ENCODE measurements around the gene FEZ2.

FEZ2 gene

GRCh38 chr2:36526226-36526625 lies 71.7 kb downstream of the FEZ2 start:
- DNase-seq, result no peak

- no peak for DNase-seq
Measured at GRCh38 chr2:36525245-36525644, 72.7 kb downstream of the FEZ2 start.

- no peak for DNase-seq
Measured at GRCh38 chr2:36523153-36523552, 74.8 kb downstream of the FEZ2 start.

- no peak for DNase-seq
Measured at GRCh38 chr2:36520431-36520830, 77.5 kb downstream of the FEZ2 start.

GRCh38 chr2:36516136-36516870 lies 81.7 kb downstream of the FEZ2 start:
- no peak for DNase-seq

- DNase-seq, result no peak
Measured at GRCh38 chr2:36515538-36515937, 82.4 kb downstream of the FEZ2 start.

GRCh38 chr2:36513661-36514060 lies 84.3 kb downstream of the FEZ2 start:
- no peak for DNase-seq

- DNase-seq, result no peak
Measured at GRCh38 chr2:36512705-36513104, 85.3 kb downstream of the FEZ2 start.

DNA sequence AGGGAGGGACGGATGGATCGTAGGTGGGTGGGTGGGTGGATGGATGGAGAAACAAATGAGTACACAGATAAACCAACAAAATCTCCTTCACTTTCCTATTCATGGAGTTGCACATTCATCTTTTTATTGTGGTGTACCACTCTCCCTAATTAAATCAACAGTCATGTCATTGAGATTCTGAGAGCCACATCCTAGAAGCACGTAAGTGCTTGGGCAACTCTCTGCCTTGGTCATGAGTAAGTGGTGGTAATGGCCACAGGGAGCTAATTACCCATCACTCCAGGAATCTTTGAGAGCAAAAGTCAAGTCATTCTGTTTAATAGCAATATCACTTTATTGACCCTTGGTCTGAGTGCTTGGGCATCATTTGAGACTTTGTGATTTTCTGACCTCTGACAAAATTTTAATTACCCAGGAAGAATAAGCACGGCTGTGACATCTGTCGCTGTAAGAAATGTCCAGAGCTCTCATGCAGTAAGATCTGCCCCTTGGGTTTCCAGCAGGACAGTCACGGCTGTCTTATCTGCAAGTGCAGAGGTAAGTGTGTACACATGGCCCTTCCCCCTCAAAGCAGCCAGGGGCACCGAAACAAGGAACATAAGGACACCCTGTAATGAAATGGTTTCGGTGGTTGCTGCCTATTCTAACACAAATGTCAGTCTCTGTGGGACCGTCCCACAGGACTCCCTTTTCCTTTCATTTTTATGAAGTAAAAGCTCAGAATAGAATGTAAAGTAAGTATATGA lies 85.9 kb downstream of the FEZ2 start:
- DNase-seq, result peak; percentile 44

- DNase-seq, result no peak
Measured at GRCh38 chr2:36509075-36509474, 88.9 kb downstream of the FEZ2 start.

DNA sequence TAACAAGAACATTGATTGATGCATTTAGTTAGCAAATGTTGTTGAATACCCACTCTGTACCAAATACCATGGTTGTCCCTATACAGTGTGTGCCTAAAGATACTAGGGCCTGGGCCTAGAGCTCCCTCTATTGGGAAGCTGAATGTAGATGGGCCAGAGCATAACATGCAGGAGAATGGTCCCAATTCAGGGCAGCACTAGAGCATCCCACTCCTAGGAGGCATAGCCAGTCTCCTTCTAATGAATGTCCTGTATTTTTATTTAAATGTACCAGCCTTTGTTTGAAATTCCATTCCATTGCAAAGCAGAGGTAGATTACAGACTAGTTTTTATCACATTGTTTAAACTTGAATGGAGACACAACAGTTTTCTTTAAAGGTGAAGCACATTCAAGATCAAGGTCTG lies 90.6 kb downstream of the FEZ2 start:
- no peak for DNase-seq
